ENCODE results near the gene HK1.
A peak's percentile ranks its signal among the peaks of the same experiment; 100 is the strongest.
"Not testable (repeated sequence)": the region's sequence is repeated elsewhere in the genome, so short reads cannot be mapped to it uniquely, and the experiment has no call there.

HK1 gene

GRCh38 chr10:69259547-69260243 is 18.6 kb upstream of the HK1 start:
- no peak for DNase-seq

- DNase-seq = no peak
These were observed 17.1 kb upstream of the HK1 start for GRCh38 chr10:69261184-69261583.

- DNase-seq = no peak
These were observed 16.0 kb upstream of the HK1 start for GRCh38 chr10:69262292-69262751.

- peak; percentile 43 for DNase-seq
These were observed 12.8 kb upstream of the HK1 start for GRCh38 chr10:69265521-69265920.

- DNase-seq = peak; percentile 13
These were observed 9.4 kb upstream of the HK1 start for GRCh38 chr10:69268761-69269416.

GRCh38 chr10:69269761-69270160 is 8.5 kb upstream of the HK1 start:
- no peak for DNase-seq

GRCh38 chr10:69270990-69271389 is 7.3 kb upstream of the HK1 start:
- no peak for DNase-seq

- no peak for DNase-seq
These were observed 5.7 kb upstream of the HK1 start for GRCh38 chr10:69272624-69273023.

GRCh38 chr10:69275444-69275843 is 2.9 kb upstream of the HK1 start:
- no peak for DNase-seq

- peak; percentile 43 for DNase-seq
These were observed 1.8 kb upstream of the HK1 start for GRCh38 chr10:69276503-69276902.

GRCh38 chr10:69279110-69279509 is 814 bp downstream of the HK1 start:
- no peak for DNase-seq

- DNase-seq = no peak
These were observed 3.5 kb downstream of the HK1 start for GRCh38 chr10:69281507-69282413.

- DNase-seq = not testable (repeated sequence)
These were observed 6.1 kb downstream of the HK1 start for GRCh38 chr10:69284402-69284801.

- no peak for DNase-seq
These were observed 7.4 kb downstream of the HK1 start for GRCh38 chr10:69285699-69286098.

- DNase-seq = no peak
These were observed 8.9 kb downstream of the HK1 start for GRCh38 chr10:69287181-69287580.

- DNase-seq = no peak
These were observed 12.7 kb downstream of the HK1 start for GRCh38 chr10:69290993-69291392.

GRCh38 chr10:69292459-69292858 is 14.2 kb downstream of the HK1 start:
- DNase-seq = no peak

GRCh38 chr10:69295027-69295636 is 16.8 kb downstream of the HK1 start:
- no peak for DNase-seq

GRCh38 chr10:69303632-69304051 is 25.3 kb downstream of the HK1 start:
- no peak for DNase-seq

GRCh38 chr10:69306421-69306820 is 28.1 kb downstream of the HK1 start:
- DNase-seq = no peak

GRCh38 chr10:69307434-69307833 is 29.1 kb downstream of the HK1 start:
- DNase-seq = no peak

- DNase-seq = not testable (repeated sequence)
These were observed 30.0 kb downstream of the HK1 start for GRCh38 chr10:69308304-69308703.

GRCh38 chr10:69311309-69311708 is 33.0 kb downstream of the HK1 start:
- no peak for DNase-seq

All from activated effector memory CD4-positive, alpha-beta T cell treated with anti-CD3 and anti-CD28 coated beads, Interleukin-2, amount 50 U/mL, for 16 hours (primary cell).